ENCODE data around the gene TGIF2.
"Not testable (repeated sequence)": the region's sequence is repeated elsewhere in the genome, so short reads cannot be mapped to it uniquely, and the experiment has no call there.

Gene TGIF2

GRCh38 chr20:36587388-36588070 lies 14.1 kb downstream of the TGIF2 start:
- ATAC-seq (peak; percentile 16), DNase-seq (no peak)
- H3K4me3 Mint-ChIP-seq = no peak overlapping the region
- H3K27me3 Mint-ChIP-seq = no peaks in the 10 kb centered on the region
- H3K27ac Mint-ChIP-seq = peak overlapping the region in 1 of 2 donors; percentile 67
- H3K4me1 Mint-ChIP-seq = peaks cover 69% of the 10 kb centered on the region
- H3K9me3 Mint-ChIP-seq = no peaks in the 10 kb centered on the region

GRCh38 chr20:36591281-36591680 lies 17.9 kb downstream of the TGIF2 start:
- H3K27ac Mint-ChIP-seq = peak overlapping the region in 1 of 2 donors; percentile 78
- ATAC-seq (no peak), DNase-seq (no peak)
- peak overlapping the region; percentile 57 to 64 for H3K4me3 Mint-ChIP-seq
- no peaks in the 10 kb centered on the region for H3K27me3 Mint-ChIP-seq
- peaks cover 94% of the 10 kb centered on the region for H3K4me1 Mint-ChIP-seq
- H3K9me3 Mint-ChIP-seq = no peaks in the 10 kb centered on the region

GRCh38 chr20:36591854-36592641 lies 18.7 kb downstream of the TGIF2 start:
- peak; percentile 74 for ATAC-seq

DNA sequence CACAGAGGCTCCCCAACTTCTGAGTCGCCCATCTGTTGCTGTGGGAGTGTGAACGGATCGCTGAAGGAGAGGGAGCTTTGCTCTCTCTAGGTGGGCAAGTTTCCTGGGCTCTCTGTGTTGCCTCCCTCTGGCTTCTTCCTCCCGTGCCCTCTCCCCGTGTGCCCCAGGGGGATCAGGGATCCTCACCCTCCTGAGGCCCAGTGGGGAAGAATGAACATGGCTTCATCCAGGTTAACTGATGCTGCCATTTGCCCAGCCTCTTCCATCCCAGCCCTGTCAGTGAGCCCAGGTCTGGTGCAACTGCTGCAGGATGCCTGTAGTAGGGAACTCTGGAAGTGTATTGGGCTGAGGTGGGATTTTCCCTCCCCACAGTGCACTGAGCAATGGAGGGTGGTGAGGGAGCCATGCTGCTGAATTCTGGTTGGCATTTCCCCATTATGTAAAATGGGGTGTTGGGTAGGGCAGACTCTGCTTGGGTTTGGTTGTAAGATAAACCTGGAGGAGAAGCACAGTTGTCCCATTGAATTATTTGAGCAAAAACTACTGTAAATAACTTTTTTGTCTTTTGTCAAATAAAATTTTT lies 20.0 kb downstream of the TGIF2 start:
- ATAC-seq = no peak
- Mint-ChIP-seq H3K27ac (peak overlapping the region; percentile 71 to 78), H3K4me3 (peak overlapping the region in 1 of 2 donors; percentile 45), H3K27me3 (no peaks in the 10 kb centered on the region), H3K4me1 (peaks cover 76% of the 10 kb centered on the region), H3K9me3 (no peaks in the 10 kb centered on the region)
- DNase-seq = no peak

More at GRCh38 chr20:36591854-36592641, 18.7 kb downstream of the TGIF2 start:
- no peaks in the 10 kb centered on the region for H3K27me3 Mint-ChIP-seq
- peak overlapping the region; percentile 57 to 64 for H3K4me3 Mint-ChIP-seq
- DNase-seq = peak; percentile 46 to 67
- no peaks in the 10 kb centered on the region for H3K9me3 Mint-ChIP-seq
- peak overlapping the region; percentile 54 to 78 for H3K27ac Mint-ChIP-seq
- H3K4me1 Mint-ChIP-seq = peaks cover 88% of the 10 kb centered on the region

GRCh38 chr20:36599912-36600345 lies 26.5 kb downstream of the TGIF2 start:
- no peak for DNase-seq
- Mint-ChIP-seq H3K4me1 (peaks cover 36% of the 10 kb centered on the region), H3K27me3 (no peaks in the 10 kb centered on the region), H3K4me3 (peak overlapping the region; percentile 53 to 54), H3K9me3 (no peaks in the 10 kb centered on the region), H3K27ac (peak overlapping the region in 1 of 2 donors; percentile 84)
- ATAC-seq = no peak

GRCh38 chr20:36601540-36601939 lies 28.1 kb downstream of the TGIF2 start:
- DNase-seq = no peak
- H3K27me3 Mint-ChIP-seq = no peaks in the 10 kb centered on the region
- H3K4me3 Mint-ChIP-seq = no peak overlapping the region
- peaks cover 30% of the 10 kb centered on the region for H3K4me1 Mint-ChIP-seq
- no peak for ATAC-seq
- H3K27ac Mint-ChIP-seq = peak overlapping the region in 1 of 2 donors; percentile 1
- no peaks in the 10 kb centered on the region for H3K9me3 Mint-ChIP-seq

GRCh38 chr20:36604952-36605398 lies 31.6 kb downstream of the TGIF2 start:
- H3K9me3 Mint-ChIP-seq = no peaks in the 10 kb centered on the region
- DNase-seq (peak in 1 of 2 donors; percentile 62), ATAC-seq (peak; percentile 53)
- peak overlapping the region; percentile 93 to 97 for H3K4me3 Mint-ChIP-seq
- peaks cover 41% of the 10 kb centered on the region for H3K4me1 Mint-ChIP-seq
- H3K27ac Mint-ChIP-seq = peak overlapping the region; percentile 91 to 96
- no peaks in the 10 kb centered on the region for H3K27me3 Mint-ChIP-seq

DNA sequence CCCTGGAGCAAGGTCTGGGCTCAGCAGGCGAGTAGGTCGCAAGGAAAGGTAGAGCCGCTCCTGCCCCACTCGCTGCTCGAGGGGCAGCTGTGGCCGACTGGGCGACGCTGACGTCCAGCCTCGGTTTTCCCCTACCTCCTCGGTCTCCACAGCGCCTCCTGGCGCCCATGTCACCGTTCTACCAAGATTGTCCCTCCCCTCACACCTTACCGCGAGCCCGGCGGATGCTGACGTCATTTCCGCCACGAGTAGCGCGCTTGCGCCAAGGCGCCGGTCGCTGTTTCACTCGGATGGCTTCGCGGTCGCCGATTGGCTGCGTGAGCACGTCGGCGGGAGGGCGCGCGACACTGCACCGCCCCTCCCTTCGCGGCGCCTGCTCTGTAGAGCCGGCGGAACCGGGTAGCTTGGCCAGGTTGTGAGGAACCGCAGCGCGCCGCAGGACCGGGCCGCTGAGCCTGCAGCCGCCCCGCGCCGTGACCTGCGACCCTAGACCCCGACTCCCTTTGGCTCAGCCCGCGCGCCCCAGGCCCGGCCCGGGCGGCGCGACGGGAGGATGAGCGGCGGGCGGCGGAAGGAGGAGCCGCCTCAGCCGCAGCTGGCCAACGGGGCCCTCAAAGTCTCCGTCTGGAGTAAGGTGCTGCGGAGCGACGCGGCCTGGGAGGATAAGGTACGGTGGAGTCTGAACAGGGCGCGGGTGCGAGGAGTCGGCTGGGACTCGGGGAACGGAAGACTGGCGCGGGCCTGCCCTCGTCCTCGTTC lies 32.2 kb downstream of the TGIF2 start, which contains the start of gene RAB5IF:
RAB5IF (plus strand) TSS at position 381 of the 759 bp plus-strand sequence; CDS start at position 554, 173 bp downstream.
- no peaks in the 10 kb centered on the region for H3K9me3 Mint-ChIP-seq
- DNase-seq (peak; percentile 99), ATAC-seq (peak; percentile 92)
- peak within 1 kb of the TSS; percentile 93 to 96 for H3K27ac Mint-ChIP-seq
- H3K4me3 Mint-ChIP-seq = peak within 1 kb of the TSS; percentile 93 to 97
- no peaks in the 10 kb centered on the region for H3K27me3 Mint-ChIP-seq
- H3K4me1 Mint-ChIP-seq = peaks cover 35% of the 10 kb centered on the region

DNA sequence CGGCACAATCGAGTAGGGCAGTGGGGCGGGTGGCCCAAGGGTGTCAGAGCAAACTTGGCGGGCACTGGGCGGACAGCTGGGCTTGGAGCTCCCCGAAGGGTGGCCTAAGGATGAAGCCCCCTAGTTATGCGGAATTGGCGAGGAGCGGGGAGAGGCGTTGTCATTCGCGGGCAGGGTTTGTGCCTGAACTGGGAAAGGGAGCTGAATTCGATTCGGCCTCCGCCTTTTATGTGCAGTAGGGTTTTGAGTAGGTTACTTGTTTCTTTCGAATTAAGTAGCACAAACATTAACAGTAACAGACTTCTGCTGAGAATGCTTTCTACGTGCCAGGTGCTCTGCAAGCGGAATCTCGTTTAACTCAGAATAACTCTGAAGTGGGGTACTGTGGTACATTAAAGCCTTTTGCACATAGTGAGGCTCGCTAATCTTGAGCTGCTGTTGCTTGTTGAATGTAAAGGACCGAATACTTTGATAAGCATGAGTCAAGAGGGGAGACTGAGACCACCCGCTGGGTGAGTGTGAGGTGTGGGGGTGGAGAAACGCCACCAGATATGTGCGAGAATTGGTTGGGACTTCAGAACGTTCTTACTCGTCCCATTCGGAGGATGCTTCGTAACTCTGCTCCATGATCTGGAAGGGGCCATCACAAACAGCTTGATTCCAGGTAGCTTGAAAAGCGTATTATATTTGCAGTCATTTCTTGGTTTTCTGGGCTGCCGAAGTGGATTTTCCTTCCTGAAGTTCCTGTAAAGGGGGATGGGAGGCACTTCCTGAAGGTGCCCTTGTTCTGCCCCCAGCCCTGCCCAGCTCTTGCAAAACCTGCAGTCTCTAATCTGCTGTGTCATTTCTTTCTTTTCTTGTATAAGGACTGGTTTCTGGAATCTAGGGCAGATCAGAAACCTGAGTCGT lies 33.0 kb downstream of the TGIF2 start:
- Mint-ChIP-seq H3K27ac (peak overlapping the region; percentile 93 to 96), H3K27me3 (no peaks in the 10 kb centered on the region), H3K4me1 (peaks cover 34% of the 10 kb centered on the region), H3K4me3 (peak overlapping the region; percentile 93 to 97), H3K9me3 (no peaks in the 10 kb centered on the region)
- DNase-seq = no peak
- no peak for ATAC-seq

- ATAC-seq = no peak
These were observed 34.4 kb downstream of the TGIF2 start for GRCh38 chr20:36607586-36608387.

DNA sequence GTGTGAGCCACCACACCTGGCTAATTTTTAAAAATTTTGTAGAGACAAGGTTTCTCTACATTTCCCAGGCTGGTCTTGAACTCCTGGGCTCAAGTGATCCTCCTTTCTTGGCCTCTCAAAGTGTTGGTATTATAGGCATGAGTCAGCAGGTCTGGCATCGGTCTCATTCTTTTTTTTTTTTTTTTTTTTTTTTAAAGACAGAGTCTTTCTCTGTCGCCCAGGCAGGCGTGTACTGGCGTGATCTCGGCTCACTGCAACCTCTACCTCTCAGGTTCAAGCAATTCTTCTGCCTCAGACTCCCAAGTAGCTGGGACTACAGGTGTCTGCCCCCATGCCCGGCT lies 35.0 kb downstream of the TGIF2 start:
- not testable (repeated sequence) for H3K4me3 Mint-ChIP-seq, DNase-seq, H3K27me3 Mint-ChIP-seq, H3K9me3 Mint-ChIP-seq, ATAC-seq
- H3K27ac Mint-ChIP-seq = peak overlapping the region in 1 of 2 donors; percentile 61
- peaks cover 40% of the 10 kb centered on the region for H3K4me1 Mint-ChIP-seq

More at GRCh38 chr20:36607586-36608387, 34.4 kb downstream of the TGIF2 start:
- H3K9me3 Mint-ChIP-seq = no peaks in the 10 kb centered on the region
- no peak for DNase-seq
- H3K4me3 Mint-ChIP-seq = peak overlapping the region; percentile 73 to 93
- peak overlapping the region; percentile 14 to 61 for H3K27ac Mint-ChIP-seq
- H3K4me1 Mint-ChIP-seq = peaks cover 34% of the 10 kb centered on the region
- H3K27me3 Mint-ChIP-seq = no peaks in the 10 kb centered on the region

DNA sequence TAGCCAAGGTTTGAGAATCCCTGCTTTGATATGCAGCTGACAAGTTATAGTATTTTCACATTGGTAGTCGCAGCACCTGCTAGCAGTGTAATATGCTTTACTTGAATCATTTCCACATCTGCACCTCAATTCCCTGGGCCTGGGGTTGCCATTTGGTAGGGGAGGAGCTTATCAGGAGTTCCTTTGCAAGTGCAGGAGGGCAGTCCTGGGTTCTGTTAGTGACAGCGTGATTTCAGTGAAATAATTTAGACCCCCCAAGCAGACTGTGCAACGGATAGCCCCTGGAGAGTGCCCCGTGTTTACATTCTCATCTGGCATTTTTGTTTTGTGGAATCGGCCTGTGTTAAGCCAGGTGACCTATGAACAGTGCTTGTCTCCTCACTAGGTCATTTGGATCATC lies 38.2 kb downstream of the TGIF2 start:
- Mint-ChIP-seq H3K4me1 (peaks cover 46% of the 10 kb centered on the region), H3K27me3 (no peaks in the 10 kb centered on the region), H3K27ac (no peak overlapping the region), H3K4me3 (no peak overlapping the region), H3K9me3 (no peaks in the 10 kb centered on the region)
- no peak for DNase-seq
- ATAC-seq = no peak

GRCh38 chr20:36613974-36614373 lies 40.6 kb downstream of the TGIF2 start:
- H3K4me3 Mint-ChIP-seq = no peak overlapping the region
- H3K4me1 Mint-ChIP-seq = peaks cover 31% of the 10 kb centered on the region
- ATAC-seq (no peak), DNase-seq (no peak)
- no peaks in the 10 kb centered on the region for H3K27me3 Mint-ChIP-seq
- peak overlapping the region; percentile 78 to 93 for H3K27ac Mint-ChIP-seq
- no peaks in the 10 kb centered on the region for H3K9me3 Mint-ChIP-seq

Data from stimulated activated naive CD8-positive, alpha-beta T cell treated with anti-CD3 and anti-CD28 coated beads, Interleukin-15, amount 100 ng/mL, for 72 hours (primary cell).